ENCODE results near the gene DNM2. TPM values are rescaled to one million over a fixed set of nuclear protein-coding genes. Genes with fewer than 3 reads are reported as not detected.

DNM2 gene
- total and polyA plus RNA-seq, 3 donors from 2014 or later: 166 to 274 (median 226) TPM

DNA sequence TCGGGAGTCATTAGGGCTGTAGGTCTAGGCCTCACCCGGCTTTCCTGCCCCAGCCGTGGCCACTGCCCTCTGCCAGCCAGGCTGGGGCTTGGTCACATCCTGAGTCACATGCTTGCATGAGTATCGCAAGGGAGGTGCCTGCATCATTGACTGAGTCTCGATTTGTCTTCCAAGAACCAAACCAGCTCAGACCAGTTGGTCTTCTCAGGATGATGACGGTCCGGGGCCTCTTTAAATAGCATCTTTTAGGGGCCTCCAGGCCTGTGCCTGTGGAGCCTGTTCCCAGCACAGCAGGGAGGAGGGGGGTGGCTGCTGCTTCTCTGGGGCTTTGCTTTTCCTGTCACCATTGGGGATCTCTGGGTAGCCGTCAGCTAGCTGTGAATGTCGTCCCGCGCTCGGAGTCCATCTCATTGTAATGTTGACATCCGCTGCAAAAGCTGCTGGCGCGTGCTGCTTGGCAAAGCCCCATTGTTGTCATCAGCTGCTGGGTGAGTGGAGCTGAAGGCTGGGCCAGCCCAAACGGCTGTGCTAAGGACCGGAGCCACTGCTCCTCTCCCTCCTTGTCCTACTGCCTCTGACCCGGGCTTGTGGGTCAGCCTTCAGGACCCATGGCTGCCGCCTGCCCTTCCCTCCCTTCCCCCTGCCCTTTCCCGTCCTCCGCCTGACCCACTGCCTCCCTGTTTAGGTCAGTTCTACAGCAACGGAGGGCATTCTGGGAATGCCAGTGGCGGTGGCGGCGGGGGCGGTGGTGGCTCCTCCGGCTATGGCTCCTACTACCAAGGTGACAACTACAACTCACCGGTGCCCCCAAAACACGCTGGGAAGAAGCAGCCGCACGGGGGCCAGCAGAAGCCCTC lies 31.0 kb upstream of the DNM2 start:
- Histone ChIP-seq H3K36me3 (ENCODE audit: low read depth, missing control alignments) (no peaks in the 10 kb centered on the region), H3K27ac (peak overlapping the region in 1 of 2 donors; percentile 68), H3K4me1 (peaks cover 25% of the 10 kb centered on the region), H3K9me3 (no peaks in the 10 kb centered on the region), H3K27me3 (no peaks in the 10 kb centered on the region), H3K4me3 (no peak overlapping the region)
- 75% methylated on average over 23 to 31 of the region's 31 CpGs for WGBS, 2 donors
- no peak for TF ChIP-seq POLR2A (IDR thresholded peaks at IDR 0.05)
- TF ChIP-seq, protein P1, sequence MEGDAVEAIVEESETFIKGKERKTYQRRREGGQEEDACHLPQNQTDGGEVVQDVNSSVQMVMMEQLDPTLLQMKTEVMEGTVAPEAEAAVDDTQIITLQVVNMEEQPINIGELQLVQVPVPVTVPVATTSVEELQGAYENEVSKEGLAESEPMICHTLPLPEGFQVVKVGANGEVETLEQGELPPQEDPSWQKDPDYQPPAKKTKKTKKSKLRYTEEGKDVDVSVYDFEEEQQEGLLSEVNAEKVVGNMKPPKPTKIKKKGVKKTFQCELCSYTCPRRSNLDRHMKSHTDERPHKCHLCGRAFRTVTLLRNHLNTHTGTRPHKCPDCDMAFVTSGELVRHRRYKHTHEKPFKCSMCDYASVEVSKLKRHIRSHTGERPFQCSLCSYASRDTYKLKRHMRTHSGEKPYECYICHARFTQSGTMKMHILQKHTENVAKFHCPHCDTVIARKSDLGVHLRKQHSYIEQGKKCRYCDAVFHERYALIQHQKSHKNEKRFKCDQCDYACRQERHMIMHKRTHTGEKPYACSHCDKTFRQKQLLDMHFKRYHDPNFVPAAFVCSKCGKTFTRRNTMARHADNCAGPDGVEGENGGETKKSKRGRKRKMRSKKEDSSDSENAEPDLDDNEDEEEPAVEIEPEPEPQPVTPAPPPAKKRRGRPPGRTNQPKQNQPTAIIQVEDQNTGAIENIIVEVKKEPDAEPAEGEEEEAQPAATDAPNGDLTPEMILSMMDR (IDR thresholded peaks at IDR 0.05): no peak
- intact Hi-C loops (cut with DNase I; ENCODE audit: low total_unique reads): no loop called here
- peak; percentile 54 for DNase-seq

DNA sequence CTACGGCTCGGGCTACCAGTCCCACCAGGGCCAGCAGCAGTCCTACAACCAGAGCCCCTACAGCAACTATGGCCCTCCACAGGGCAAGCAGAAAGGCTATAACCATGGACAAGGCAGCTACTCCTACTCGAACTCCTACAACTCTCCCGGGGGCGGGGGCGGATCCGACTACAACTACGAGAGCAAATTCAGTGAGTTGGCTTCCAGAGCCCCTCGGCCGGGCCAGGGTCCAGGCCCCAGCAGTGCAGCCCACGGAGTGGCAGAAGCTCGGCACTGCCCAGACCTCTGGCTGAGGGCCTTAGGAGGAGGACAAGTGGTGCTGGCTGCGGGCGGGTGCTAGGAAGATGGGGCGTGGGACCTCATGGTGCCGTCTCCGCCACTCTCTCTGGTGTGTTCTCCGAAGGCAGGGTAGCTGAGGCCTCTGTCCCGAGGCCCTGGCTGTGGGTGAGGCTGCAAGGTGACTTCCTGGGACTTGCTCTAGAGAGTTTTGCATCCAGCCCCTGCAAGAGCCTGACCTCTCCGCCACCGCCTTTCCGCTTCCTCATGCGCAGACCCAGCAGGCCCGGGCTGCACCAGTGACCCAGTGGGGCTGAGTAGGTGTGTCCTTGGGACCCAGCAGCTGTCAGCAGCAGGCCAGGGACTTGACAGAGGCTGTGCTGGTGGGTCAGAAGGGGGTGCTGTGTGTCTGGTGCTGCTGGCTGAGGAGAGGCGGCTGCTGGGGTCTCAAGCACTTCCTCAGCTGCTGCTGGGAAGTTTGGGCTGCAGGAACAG lies 30.2 kb upstream of the DNM2 start:
- Histone ChIP-seq H3K4me3 (no peak overlapping the region), H3K27ac (peak overlapping the region in 1 of 2 donors; percentile 68), H3K4me1 (peaks cover 25% of the 10 kb centered on the region), H3K27me3 (no peaks in the 10 kb centered on the region), H3K9me3 (no peaks in the 10 kb centered on the region), H3K36me3 (ENCODE audit: low read depth, missing control alignments) (no peaks in the 10 kb centered on the region)
- no peak for TF ChIP-seq POLR2A (IDR thresholded peaks at IDR 0.05)
- TF ChIP-seq, protein P1 (IDR thresholded peaks at IDR 0.05): no peak
- 84 to 100% methylated on average over 2 to 23 of the region's 25 CpGs for WGBS, 2 donors
- DNase-seq: no peak
- intact Hi-C loops (cut with DNase I; ENCODE audit: low total_unique reads): no loop called here

DNA sequence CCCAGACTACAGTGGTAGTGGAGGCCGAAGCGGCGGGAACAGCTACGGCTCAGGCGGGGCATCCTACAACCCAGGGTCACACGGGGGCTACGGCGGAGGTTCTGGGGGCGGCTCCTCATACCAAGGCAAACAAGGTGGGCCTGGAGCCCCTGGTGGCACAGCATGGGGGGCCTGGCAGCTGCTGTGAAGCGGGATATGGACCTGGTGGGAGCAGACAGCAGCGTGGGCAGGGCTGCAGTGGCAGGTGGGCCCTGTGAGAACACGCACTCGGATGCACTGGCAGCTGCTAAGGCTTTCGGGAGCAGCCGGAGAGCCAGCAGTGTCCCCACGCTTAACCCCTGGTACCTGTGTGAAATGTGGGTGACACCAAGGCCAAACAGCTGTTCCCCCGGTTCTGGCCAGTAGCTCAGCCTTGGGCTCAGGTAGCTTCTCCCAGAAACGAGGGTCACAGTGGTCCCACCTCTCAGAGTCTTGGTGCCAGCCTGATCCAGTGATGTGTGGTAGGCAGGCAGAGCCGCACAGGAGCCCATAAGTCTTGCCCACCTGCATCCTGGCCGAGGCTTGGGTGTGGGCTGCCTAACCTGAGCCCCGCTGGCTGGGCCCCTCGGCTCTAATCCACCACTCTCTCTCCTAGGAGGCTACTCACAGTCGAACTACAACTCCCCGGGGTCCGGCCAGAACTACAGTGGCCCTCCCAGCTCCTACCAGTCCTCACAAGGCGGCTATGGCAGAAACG lies 29.2 kb upstream of the DNM2 start:
- H3K4me3 ChIP-seq: no peak overlapping the region
- intact Hi-C loops (cut with DNase I; ENCODE audit: low total_unique reads): no loop called here
- no peaks in the 10 kb centered on the region for H3K27me3 ChIP-seq
- peaks cover 25% of the 10 kb centered on the region for H3K4me1 ChIP-seq
- DNase-seq: no peak
- H3K27ac ChIP-seq: no peak overlapping the region
- no peaks in the 10 kb centered on the region for H3K9me3 ChIP-seq
- H3K36me3 ChIP-seq (ENCODE audit: low read depth, missing control alignments): no peaks in the 10 kb centered on the region
- WGBS, 2 donors: 90 to 91% methylated on average over 22 to 27 of the region's 27 CpGs
- TF ChIP-seq, protein P1 (IDR thresholded peaks at IDR 0.05): no peak
- no peak for TF ChIP-seq POLR2A (IDR thresholded peaks at IDR 0.05)

DNA sequence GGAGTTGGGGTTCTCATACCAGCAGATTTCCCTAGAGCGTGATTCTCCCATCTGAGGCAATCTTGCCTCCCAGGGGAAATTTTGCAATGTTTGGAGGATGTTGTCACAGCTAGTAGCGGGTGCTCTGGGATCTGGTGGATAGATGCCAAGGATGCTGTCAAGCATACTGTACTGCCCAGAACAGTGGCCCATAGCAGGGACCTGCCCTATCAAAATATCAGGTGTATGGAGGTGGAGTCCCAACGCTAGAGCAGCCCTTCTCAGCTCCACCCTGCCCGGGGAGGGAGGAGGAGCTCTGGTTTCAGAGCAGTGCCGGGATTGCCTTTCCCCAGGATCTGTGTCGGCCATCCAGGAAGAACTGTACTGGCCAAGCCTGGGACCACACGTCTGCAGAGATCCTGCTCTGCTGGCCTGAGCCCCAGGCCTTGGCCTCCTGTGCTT lies 27.5 kb upstream of the DNM2 start:
- TF ChIP-seq, protein P1 (IDR thresholded peaks at IDR 0.05): no peak
- peaks cover 21% of the 10 kb centered on the region for H3K4me1 ChIP-seq
- no peaks in the 10 kb centered on the region for H3K9me3 ChIP-seq
- H3K36me3 ChIP-seq (ENCODE audit: low read depth, missing control alignments): no peaks in the 10 kb centered on the region
- no peak overlapping the region for H3K4me3 ChIP-seq
- peak overlapping the region in 1 of 2 donors; percentile 19 for H3K27ac ChIP-seq
- WGBS, 2 donors: 46% methylated on average over 4 to 7 of the region's 7 CpGs
- no peaks in the 10 kb centered on the region for H3K27me3 ChIP-seq
- intact Hi-C loops (cut with DNase I; ENCODE audit: low total_unique reads): no loop called here
- peak; percentile 73 for DNase-seq

Measured in testis (tissue), 3 donors.